GM11168 (cell line): ENCODE results near the gene GATA3.

ENCODE experiments used
- in situ Hi-C: fragments of 300-500 bp; cut with MboI; formaldehyde crosslinking; loops from one replicate; pipeline ENCODE4 v1.12.0; 2022; ENCODE audit warnings: low sequenced_read_pairs; ENCODE audit not compliant: unreplicated experiment

The GATA3 gene

GRCh38 chr10:8061274-8062211, 7.1 kb downstream of the GATA3 start:
- in situ Hi-C loops = no loop called here

GRCh38 chr10:8063128-8063908, 8.8 kb downstream of the GATA3 start:
- in situ Hi-C loops = no loop called here

GRCh38 chr10:8063935-8064334, 9.4 kb downstream of the GATA3 start:
- in situ Hi-C loops = no loop called here

- in situ Hi-C loops = no loop called here
These were observed 9.9 kb downstream of the GATA3 start for GRCh38 chr10:8064436-8064835.

GRCh38 chr10:8065651-8066050, 11.2 kb downstream of the GATA3 start:
- in situ Hi-C loops = no loop called here

GRCh38 chr10:8066124-8066523, 11.6 kb downstream of the GATA3 start:
- in situ Hi-C loops = no loop called here

- in situ Hi-C loops = no loop called here
These were observed 12.3 kb downstream of the GATA3 start for GRCh38 chr10:8066797-8067196.

- in situ Hi-C loops = no loop called here
These were observed 14.6 kb downstream of the GATA3 start for GRCh38 chr10:8069108-8069507.

GRCh38 chr10:8069627-8070026, 15.1 kb downstream of the GATA3 start:
- in situ Hi-C loops = no loop called here

GRCh38 chr10:8070440-8070839, 16.0 kb downstream of the GATA3 start:
- in situ Hi-C loops = no loop called here

- in situ Hi-C loops = no loop called here
These were observed 16.5 kb downstream of the GATA3 start for GRCh38 chr10:8071006-8071405.

GRCh38 chr10:8071666-8072065, 17.2 kb downstream of the GATA3 start:
- in situ Hi-C loops = no loop called here

GRCh38 chr10:8072211-8072610, 17.7 kb downstream of the GATA3 start:
- in situ Hi-C loops = no loop called here

- in situ Hi-C loops = no loop called here
These were observed 19.4 kb downstream of the GATA3 start for GRCh38 chr10:8073691-8074416.

- in situ Hi-C loops = no loop called here
These were observed 20.4 kb downstream of the GATA3 start for GRCh38 chr10:8074881-8075280.

GRCh38 chr10:8075282-8076260, 21.1 kb downstream of the GATA3 start:
- in situ Hi-C loops = no loop called here

GRCh38 chr10:8076933-8077332, 22.4 kb downstream of the GATA3 start:
- in situ Hi-C loops = no loop called here

GRCh38 chr10:8078027-8078426, 23.5 kb downstream of the GATA3 start:
- in situ Hi-C loops = no loop called here

GRCh38 chr10:8079126-8079525, 24.6 kb downstream of the GATA3 start:
- in situ Hi-C loops = no loop called here

- in situ Hi-C loops = no loop called here
These were observed 30.3 kb downstream of the GATA3 start for GRCh38 chr10:8084799-8085198.
